Middle frontal gyrus (tissue), 1 donor: ENCODE data around the gene DNAJB12.

Source experiments
- DNase-seq: peaks from one replicate; pipeline ENCODE4 v3.0.0-alpha.2; 2015; ENCODE audit warnings: low spot score; ENCODE audit errors: extremely low spot score

The DNAJB12 gene

DNA sequence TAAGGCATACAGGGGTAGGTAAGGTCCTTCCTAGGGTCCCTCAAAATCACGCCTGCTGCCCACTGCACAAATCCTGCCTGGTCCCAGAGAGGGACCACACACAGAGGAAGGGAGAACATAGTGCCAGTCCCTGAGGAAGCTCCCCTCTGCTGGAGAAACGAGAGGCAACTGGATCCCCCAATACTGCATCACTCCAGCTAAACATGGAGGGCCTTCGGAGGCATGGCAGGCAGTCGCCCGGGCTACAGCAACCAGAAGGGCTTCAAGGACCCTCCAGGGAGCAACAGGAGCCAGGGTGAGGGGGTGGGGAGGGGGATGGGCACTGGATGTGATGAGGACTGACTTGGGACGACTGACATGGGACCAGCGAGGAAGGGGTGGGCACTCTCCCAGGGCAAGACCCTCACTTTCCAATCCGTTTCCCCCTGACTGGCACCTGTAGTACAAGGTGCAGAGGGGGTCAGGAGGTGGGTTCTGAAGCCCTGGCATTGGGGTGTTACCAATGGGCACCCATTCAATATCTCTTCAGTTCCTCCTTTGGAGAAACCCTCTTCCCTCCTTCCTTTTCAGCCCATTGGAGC is 59.3 kb downstream of the DNAJB12 start:
- DNase-seq = no peak

DNA sequence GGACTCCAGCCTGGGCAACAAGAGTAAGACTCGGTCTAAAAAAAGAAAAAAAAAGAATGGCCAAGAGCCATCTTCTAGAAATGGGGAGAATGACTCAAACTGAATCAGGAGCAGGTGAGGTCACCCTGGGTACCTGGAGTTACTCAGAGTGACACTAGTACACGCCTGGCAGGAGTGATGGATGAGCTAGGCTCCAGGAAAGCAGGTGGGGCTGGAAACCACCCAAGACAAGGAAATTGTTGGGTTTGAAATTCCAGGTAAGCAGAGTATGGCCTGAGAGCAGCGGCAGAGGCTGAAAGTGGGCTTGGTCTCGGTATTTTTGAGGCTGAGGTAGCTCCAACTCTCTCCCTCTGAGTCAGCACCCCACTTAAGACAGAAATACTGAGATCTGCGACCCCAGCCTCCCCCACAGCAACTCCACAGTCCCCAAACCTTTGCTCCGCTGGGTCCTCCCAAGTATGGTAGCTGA is 62.5 kb downstream of the DNAJB12 start:
- DNase-seq = no peak

DNA sequence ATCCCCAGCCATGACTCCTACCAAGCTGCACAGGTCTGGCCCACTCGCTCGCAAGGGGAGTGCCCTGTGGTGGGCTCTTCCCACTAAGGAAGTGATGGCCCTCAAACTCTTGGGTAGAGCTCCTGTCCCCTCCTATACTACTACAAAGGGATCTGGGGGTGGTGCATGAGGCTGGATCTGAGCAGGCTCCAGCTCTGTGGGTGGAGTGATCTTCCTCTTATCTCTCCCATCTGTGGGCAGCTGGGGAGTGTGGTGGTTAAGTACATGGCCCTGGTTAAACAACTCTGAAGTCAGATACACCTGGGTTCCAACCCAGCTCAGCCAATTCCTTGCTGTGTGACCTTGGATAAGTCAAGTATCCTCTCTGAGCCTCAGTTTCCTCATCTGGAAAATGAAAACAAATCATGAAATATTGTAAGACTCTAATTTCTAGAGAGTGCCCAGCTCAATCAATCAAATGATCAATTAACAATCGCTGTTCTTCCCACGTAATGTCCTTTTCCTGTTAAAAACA is 63.6 kb downstream of the DNAJB12 start:
- no peak for DNase-seq

DNA sequence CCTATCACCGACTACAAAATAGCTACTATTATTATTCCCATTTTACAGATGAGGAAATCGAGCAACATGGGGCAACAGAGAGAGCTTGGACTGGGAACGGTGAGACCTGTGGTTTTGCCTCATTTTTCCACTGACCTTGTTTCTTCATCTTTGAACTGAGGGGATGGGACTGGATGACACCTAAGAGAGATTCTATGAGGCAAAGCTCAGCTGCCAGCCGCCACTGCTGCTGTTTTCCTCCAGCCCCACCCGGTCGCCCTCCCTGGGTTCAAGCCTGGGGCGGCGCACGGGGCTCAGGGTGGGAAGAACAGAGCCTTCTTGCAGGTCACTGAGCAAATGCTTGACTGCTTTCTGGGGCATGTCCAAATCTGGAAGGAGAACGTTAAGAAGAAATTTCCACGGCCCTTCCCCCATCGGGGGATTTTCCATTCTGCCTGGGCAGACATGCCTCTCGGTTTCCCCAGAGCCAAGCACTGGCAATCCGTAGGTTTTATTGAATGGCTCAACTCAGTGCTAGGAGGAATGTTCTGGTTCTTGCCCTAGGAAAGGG is 68.7 kb downstream of the DNAJB12 start:
- DNase-seq = no peak

DNA sequence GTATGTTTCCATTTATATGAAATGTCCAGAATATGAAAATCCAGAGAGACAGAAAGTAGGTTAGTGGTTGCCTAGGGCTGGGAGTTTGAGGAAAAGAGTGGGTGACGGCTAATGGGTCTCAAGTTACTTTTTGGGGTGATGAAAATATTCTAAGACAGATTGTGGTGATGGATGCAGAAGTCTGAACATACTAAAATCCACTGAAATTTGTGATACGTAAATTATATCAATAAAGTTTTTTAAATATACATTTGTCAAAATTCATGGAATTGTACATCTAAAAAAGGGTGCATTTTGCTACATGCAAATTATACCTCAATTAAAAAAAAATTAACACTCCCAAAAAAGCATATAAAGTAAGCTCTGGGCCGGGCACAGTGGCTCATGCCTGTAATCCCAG is 71.6 kb downstream of the DNAJB12 start:
- DNase-seq = no peak
